ENCODE measurements around the gene RPS6KA5. TPM values are rescaled to one million over a fixed set of nuclear protein-coding genes. Genes with fewer than 3 reads are reported as not detected.
"Not testable (repeated sequence)": the region's sequence is repeated elsewhere in the genome, so short reads cannot be mapped to it uniquely, and the experiment has no call there.

The RPS6KA5 gene
- total RNA-seq, 1 donor from 2014 or later: 0.65 TPM

DNA sequence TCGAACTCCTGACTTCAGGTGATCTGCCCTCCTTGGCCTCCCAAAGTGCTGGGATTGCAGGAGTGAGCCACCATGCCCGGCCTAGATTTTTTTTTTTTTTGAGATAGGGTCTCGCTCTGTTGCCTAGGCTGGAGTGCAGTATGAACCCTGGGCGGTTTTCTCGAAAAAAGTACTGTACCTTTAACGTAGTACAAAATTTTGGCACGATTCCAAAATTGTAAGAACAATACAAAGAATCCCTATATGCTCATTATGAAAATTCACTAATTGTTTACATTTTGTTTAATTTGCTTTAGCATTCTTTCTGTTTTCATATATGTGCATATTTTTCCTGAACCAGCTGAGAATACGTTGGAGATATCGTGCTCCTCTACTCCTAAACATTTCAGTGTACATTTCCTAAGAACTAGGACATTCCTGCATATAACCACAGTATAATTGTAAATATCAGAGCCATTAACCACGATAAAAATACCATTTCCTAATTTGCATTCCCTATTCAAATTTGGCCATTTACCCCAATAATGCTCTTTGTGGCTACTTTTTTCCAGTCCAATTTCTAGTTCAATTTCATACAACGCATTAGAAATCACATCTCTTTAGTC lies 97.8 kb downstream of the RPS6KA5 start:
- TF ChIP-seq, protein P1, sequence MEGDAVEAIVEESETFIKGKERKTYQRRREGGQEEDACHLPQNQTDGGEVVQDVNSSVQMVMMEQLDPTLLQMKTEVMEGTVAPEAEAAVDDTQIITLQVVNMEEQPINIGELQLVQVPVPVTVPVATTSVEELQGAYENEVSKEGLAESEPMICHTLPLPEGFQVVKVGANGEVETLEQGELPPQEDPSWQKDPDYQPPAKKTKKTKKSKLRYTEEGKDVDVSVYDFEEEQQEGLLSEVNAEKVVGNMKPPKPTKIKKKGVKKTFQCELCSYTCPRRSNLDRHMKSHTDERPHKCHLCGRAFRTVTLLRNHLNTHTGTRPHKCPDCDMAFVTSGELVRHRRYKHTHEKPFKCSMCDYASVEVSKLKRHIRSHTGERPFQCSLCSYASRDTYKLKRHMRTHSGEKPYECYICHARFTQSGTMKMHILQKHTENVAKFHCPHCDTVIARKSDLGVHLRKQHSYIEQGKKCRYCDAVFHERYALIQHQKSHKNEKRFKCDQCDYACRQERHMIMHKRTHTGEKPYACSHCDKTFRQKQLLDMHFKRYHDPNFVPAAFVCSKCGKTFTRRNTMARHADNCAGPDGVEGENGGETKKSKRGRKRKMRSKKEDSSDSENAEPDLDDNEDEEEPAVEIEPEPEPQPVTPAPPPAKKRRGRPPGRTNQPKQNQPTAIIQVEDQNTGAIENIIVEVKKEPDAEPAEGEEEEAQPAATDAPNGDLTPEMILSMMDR (IDR thresholded peaks at IDR 0.05): no peak
- Mint-ChIP-seq H3K9me3 (ENCODE audit: low read depth) (peaks cover under 1% of the 10 kb centered on the region), H3K27ac (ENCODE audit: unreplicated experiment) (no peak overlapping the region), H3K4me3 (ENCODE audit: unreplicated experiment) (no peak overlapping the region), H3K36me3 (ENCODE audit: low read depth) (no peaks in the 10 kb centered on the region), H3K27me3 (ENCODE audit: low read depth) (peaks cover 2% of the 10 kb centered on the region), H3K4me1 (ENCODE audit: low read depth) (no peaks in the 10 kb centered on the region)
- DNase-seq (ENCODE audit: low spot score): no peak

- H3K36me3 Mint-ChIP-seq (ENCODE audit: low read depth): peaks cover 4% of the 10 kb centered on the region
These were observed 99.6 kb downstream of the RPS6KA5 start for GRCh38 chr14:90960818-90961217.

GRCh38 chr14:90959344-90959743 lies 101.1 kb downstream of the RPS6KA5 start:
- no peaks in the 10 kb centered on the region for H3K4me1 Mint-ChIP-seq (ENCODE audit: low read depth)
- peaks cover 11% of the 10 kb centered on the region for H3K36me3 Mint-ChIP-seq (ENCODE audit: low read depth)
- no peak overlapping the region for H3K27ac Mint-ChIP-seq (ENCODE audit: unreplicated experiment)
- peaks cover 17% of the 10 kb centered on the region for H3K9me3 Mint-ChIP-seq (ENCODE audit: low read depth)
- TF ChIP-seq, protein P1 (IDR thresholded peaks at IDR 0.05): no peak
- H3K4me3 Mint-ChIP-seq (ENCODE audit: unreplicated experiment): no peak overlapping the region
- H3K27me3 Mint-ChIP-seq (ENCODE audit: low read depth): no peaks in the 10 kb centered on the region
- no peak for DNase-seq (ENCODE audit: low spot score)

More at GRCh38 chr14:90960818-90961217, 99.6 kb downstream of the RPS6KA5 start:
- no peak overlapping the region for H3K4me3 Mint-ChIP-seq (ENCODE audit: unreplicated experiment)
- TF ChIP-seq, protein P1 (IDR thresholded peaks at IDR 0.05): no peak
- no peaks in the 10 kb centered on the region for H3K4me1 Mint-ChIP-seq (ENCODE audit: low read depth)
- no peak overlapping the region for H3K27ac Mint-ChIP-seq (ENCODE audit: unreplicated experiment)
- no peak for DNase-seq (ENCODE audit: low spot score)
- peaks cover 7% of the 10 kb centered on the region for H3K9me3 Mint-ChIP-seq (ENCODE audit: low read depth)
- H3K27me3 Mint-ChIP-seq (ENCODE audit: low read depth): peaks cover 1% of the 10 kb centered on the region

DNA sequence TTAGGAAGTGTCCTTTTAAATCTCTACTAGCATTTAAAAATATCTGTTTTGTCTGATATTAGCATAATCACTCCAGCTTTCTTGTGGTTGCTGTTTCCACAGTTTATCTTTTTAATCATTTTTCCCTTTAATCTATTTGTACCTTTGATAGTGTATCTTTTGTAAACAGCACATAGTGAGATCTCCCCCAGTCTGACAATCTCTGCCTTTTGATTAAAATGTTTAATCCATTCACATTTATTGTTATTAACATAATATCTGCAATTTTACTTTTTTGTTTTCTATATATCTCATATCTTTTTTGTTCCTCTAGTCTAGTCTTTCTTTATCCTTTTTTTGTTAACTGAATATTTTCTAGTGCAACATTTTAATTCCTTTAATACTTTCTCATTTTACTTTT lies 104.2 kb downstream of the RPS6KA5 start:
- no peak overlapping the region for H3K27ac Mint-ChIP-seq (ENCODE audit: unreplicated experiment)
- H3K36me3 Mint-ChIP-seq (ENCODE audit: low read depth): peaks cover 14% of the 10 kb centered on the region
- DNase-seq (ENCODE audit: low spot score): no peak
- H3K4me3 Mint-ChIP-seq (ENCODE audit: unreplicated experiment): no peak overlapping the region
- H3K27me3 Mint-ChIP-seq (ENCODE audit: low read depth): no peaks in the 10 kb centered on the region
- no peaks in the 10 kb centered on the region for H3K4me1 Mint-ChIP-seq (ENCODE audit: low read depth)
- TF ChIP-seq, protein P1 (IDR thresholded peaks at IDR 0.05): no peak
- peaks cover 37% of the 10 kb centered on the region for H3K9me3 Mint-ChIP-seq (ENCODE audit: low read depth)

GRCh38 chr14:90953643-90954042 lies 106.8 kb downstream of the RPS6KA5 start:
- H3K4me1 Mint-ChIP-seq (ENCODE audit: low read depth); H3K27ac Mint-ChIP-seq (ENCODE audit: unreplicated experiment); DNase-seq (ENCODE audit: low spot score); H3K4me3 Mint-ChIP-seq (ENCODE audit: unreplicated experiment); H3K27me3 Mint-ChIP-seq (ENCODE audit: low read depth): not testable (repeated sequence)
- Mint-ChIP-seq H3K9me3 (ENCODE audit: low read depth) (peaks cover 37% of the 10 kb centered on the region), H3K36me3 (ENCODE audit: low read depth) (peaks cover 14% of the 10 kb centered on the region)

GRCh38 chr14:90943367-90943766 lies 117.1 kb downstream of the RPS6KA5 start:
- peaks cover 6% of the 10 kb centered on the region for H3K36me3 Mint-ChIP-seq (ENCODE audit: low read depth)
- H3K27ac Mint-ChIP-seq (ENCODE audit: unreplicated experiment): no peak overlapping the region
- no peak overlapping the region for H3K4me3 Mint-ChIP-seq (ENCODE audit: unreplicated experiment)
- TF ChIP-seq, protein P1 (IDR thresholded peaks at IDR 0.05): no peak
- no peak for DNase-seq (ENCODE audit: low spot score)
- H3K9me3 Mint-ChIP-seq (ENCODE audit: low read depth): peaks cover 15% of the 10 kb centered on the region
- H3K4me1 Mint-ChIP-seq (ENCODE audit: low read depth): no peaks in the 10 kb centered on the region
- H3K27me3 Mint-ChIP-seq (ENCODE audit: low read depth): no peaks in the 10 kb centered on the region

Measured in chondrocyte (in vitro differentiated cells).